Stimulated activated CD8-positive, alpha-beta memory T cell treated with anti-CD3 and anti-CD28 coated beads, Interleukin-7, amount 100 ng/mL, for 1 hour (primary cell): Measurements from ENCODE around the gene GSN.

Experiments used
- DNase-seq, 2 donors: peaks; one replicate each; pipeline ENCODE4 v3.0.0-alpha.2; 2020; ENCODE audit warnings: low read depth in 2 of 2

GSN gene

GRCh38 chr9:121372239-121373010 lies 104.5 kb downstream of the GSN start:
- no peak for DNase-seq

DNA sequence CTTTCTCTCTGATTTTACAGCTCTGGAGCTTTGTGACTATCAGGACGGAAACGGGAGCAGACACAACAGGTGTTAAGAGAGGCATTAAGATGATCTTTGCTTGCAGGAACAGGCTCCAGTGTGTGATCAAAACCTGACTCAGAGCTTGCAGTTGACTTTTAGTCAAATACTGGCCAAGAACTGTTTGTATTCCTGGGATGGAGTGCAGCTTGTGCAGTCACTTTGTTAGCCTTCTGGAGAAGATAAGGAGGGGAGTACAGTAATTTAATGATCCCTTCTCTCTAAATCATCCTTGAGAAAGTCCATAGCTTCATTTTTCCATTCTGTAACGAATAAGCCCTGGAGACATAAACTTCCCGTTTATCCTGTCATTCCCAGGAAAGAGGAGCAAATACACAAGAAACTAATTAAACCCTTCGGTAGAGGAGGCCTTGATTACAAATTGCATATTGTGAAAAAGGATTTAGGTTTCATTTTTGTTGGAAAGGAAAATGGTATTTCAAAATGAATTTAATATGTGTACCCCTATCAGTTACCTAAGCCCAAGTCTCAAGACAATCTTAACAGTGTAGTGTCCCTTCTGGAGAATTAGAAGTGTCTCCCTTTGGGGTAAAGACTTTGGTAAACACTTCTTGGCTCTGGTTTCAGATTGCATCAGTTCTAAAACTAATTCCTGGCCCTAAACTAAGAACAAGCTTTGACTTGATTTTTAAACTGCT lies 105.2 kb downstream of the GSN start:
- no peak for DNase-seq

DNA sequence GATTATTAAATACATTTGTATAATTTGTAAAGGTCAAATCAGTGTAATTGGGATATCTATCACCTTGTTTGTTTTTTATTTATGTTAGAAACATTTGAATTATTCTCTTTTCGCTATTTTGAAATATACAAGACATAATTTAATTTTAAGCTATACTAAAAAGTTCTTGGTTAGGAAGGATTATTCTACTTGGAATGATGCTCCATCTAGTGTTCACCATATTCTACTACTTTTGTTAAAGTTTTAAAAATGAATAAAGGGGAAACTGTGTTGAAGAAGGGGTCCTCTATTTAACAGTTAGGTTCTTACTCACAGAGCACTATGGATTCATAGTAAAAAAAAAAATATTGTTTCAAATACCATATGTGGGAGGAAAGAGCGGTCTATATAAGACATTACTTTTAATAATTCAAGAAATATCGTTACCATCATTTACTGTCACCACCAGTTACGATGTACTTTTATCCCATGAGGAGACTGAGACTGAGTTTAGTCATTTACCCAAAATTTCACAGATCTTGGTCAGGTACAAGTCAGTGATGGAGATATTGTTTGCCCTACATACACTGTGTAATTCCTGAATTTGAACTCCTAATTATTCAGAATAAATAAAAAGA lies 108.4 kb downstream of the GSN start:
- no peak for DNase-seq

DNA sequence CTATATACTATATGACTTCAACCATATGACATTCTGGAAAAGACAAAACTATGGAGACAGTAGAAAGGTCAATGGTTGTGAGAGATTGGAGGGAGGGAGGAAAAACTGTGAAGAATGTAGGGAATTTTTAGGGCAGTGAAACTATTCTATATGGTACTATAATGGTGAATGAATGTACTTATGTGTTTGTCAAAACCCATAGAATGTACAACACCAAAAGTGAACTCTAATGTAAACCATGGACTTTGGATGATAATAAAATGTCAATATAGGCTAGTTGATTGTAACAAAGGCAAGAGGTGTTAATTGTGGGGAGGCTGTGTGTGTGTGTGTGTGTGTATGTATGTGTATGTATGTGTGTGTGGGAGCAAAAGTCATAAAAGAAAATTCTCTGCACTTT lies 112.9 kb downstream of the GSN start:
- no peak for DNase-seq
